Glutamatergic neuron (in vitro differentiated cells): ENCODE data around the gene PPM1M. TPM values are rescaled to one million over a fixed set of nuclear protein-coding genes. Genes with fewer than 3 reads are reported as not detected.

ENCODE experiments used
- DNase-seq: peaks from one replicate; pipeline ENCODE4 v3.0.0; 2022
- H3K27ac Mint-ChIP-seq: one replicate; pipeline ENCODE4 v1.8.0; 2020; ENCODE audit warnings: mild to moderate bottlenecking, mixed read lengths, inconsistent platforms; ENCODE audit not compliant: unreplicated experiment
- H3K27me3 Mint-ChIP-seq: one replicate; pipeline ENCODE4 v1.8.0; 2020; ENCODE audit warnings: mild to moderate bottlenecking, moderate library complexity, mixed read lengths, inconsistent platforms; ENCODE audit not compliant: unreplicated experiment
- H3K36me3 Mint-ChIP-seq: one replicate; pipeline ENCODE4 v1.8.0; 2020; ENCODE audit warnings: mild to moderate bottlenecking, mixed read lengths, inconsistent platforms; ENCODE audit not compliant: unreplicated experiment
- H3K4me1 Mint-ChIP-seq: one replicate; pipeline ENCODE4 v1.8.0; 2020; ENCODE audit warnings: mild to moderate bottlenecking, low read depth, mixed read lengths, inconsistent platforms; ENCODE audit not compliant: unreplicated experiment
- H3K4me3 Mint-ChIP-seq: one replicate; pipeline ENCODE4 v1.8.0; 2020; ENCODE audit warnings: mild to moderate bottlenecking, mixed read lengths, inconsistent platforms; ENCODE audit not compliant: unreplicated experiment
- H3K9me3 Mint-ChIP-seq: one replicate; pipeline ENCODE4 v1.8.0; 2020; ENCODE audit warnings: mild to moderate bottlenecking, moderate library complexity, mixed read lengths, inconsistent platforms; ENCODE audit not compliant: unreplicated experiment
- CTCF ChIP-seq: fragments of 200-600 bp; sonication (generic); IDR thresholded peaks from one replicate; pipeline ENCODE4 v1.5.0; 2021; ENCODE audit not compliant: partially characterized antibody, unreplicated experiment
- total RNA-seq: library from RNA; stranded (reverse); fragmentation: NEBNext Ultra II Directional; extraction: Animal tissue kit (Norgen Biotek cat#: 25700); gene quantifications from one replicate; pipeline ENCODE4 v1.2.1, GENCODE V29; 2021; ENCODE audit not compliant: unreplicated experiment

PPM1M gene
- total RNA-seq, 1 donor from 2014 or later: 7.8 TPM

- no peak overlapping the region for H3K4me3 Mint-ChIP-seq
- no peak for TF ChIP-seq CTCF
- H3K9me3 Mint-ChIP-seq: peaks cover 7% of the 10 kb centered on the region
- H3K4me1 Mint-ChIP-seq: no peaks in the 10 kb centered on the region
- no peaks in the 10 kb centered on the region for H3K27me3 Mint-ChIP-seq
- H3K36me3 Mint-ChIP-seq: no peaks in the 10 kb centered on the region
- DNase-seq: no peak
- H3K27ac Mint-ChIP-seq: no peak overlapping the region
Measured at GRCh38 chr3:52257911-52258310, 12.4 kb downstream of the PPM1M start.

GRCh38 chr3:52259035-52259434, 13.5 kb downstream of the PPM1M start:
- no peaks in the 10 kb centered on the region for H3K36me3 Mint-ChIP-seq
- no peak overlapping the region for H3K4me3 Mint-ChIP-seq
- no peak for TF ChIP-seq CTCF
- H3K27me3 Mint-ChIP-seq: no peaks in the 10 kb centered on the region
- peaks cover 4% of the 10 kb centered on the region for H3K9me3 Mint-ChIP-seq
- H3K27ac Mint-ChIP-seq: no peak overlapping the region
- H3K4me1 Mint-ChIP-seq: peaks cover 1% of the 10 kb centered on the region
- DNase-seq: no peak

GRCh38 chr3:52259448-52259847, 13.9 kb downstream of the PPM1M start:
- DNase-seq: no peak
- Mint-ChIP-seq H3K4me3 (no peak overlapping the region), H3K27me3 (no peaks in the 10 kb centered on the region), H3K27ac (no peak overlapping the region), H3K4me1 (peaks cover 1% of the 10 kb centered on the region), H3K36me3 (no peaks in the 10 kb centered on the region), H3K9me3 (peaks cover 4% of the 10 kb centered on the region)
- no peak for TF ChIP-seq CTCF

GRCh38 chr3:52262447-52262846, 16.9 kb downstream of the PPM1M start:
- Mint-ChIP-seq H3K4me1 (peaks cover 1% of the 10 kb centered on the region), H3K36me3 (no peaks in the 10 kb centered on the region), H3K4me3 (no peak overlapping the region), H3K9me3 (peaks cover 2% of the 10 kb centered on the region), H3K27ac (no peak overlapping the region), H3K27me3 (no peaks in the 10 kb centered on the region)
- DNase-seq: no peak
- no peak for TF ChIP-seq CTCF

- no peaks in the 10 kb centered on the region for H3K36me3 Mint-ChIP-seq
- no peaks in the 10 kb centered on the region for H3K27me3 Mint-ChIP-seq
- H3K9me3 Mint-ChIP-seq: peaks cover 2% of the 10 kb centered on the region
- H3K27ac Mint-ChIP-seq: no peak overlapping the region
- DNase-seq: no peak
- no peak for TF ChIP-seq CTCF
- no peak overlapping the region for H3K4me3 Mint-ChIP-seq
- peaks cover 1% of the 10 kb centered on the region for H3K4me1 Mint-ChIP-seq
Measured at GRCh38 chr3:52265387-52265786, 19.8 kb downstream of the PPM1M start.
